A673 (cell line): ENCODE data around the gene ASNS. TPM values are rescaled to one million over a fixed set of nuclear protein-coding genes. Genes with fewer than 3 reads are reported as not detected.

Experiments used
- BruUV-seq: library from RNA; stranded (reverse); fragments of 400-500 nt; replicated peaks from 2 replicates; lab custom pipeline; 2021; lab: Mats Ljungman, UMichigan
- CTCF ChIA-PET: fragments of 300-600 bp; sonication (Branson Sonifier 250); formaldehyde crosslinking; loops from one replicate; lab custom pipeline; 2022; ENCODE audit warnings: antibody characterized with exemption; lab: Charles Lee
- POLR2A ChIA-PET: fragments of 300-600 bp; sonication (Branson Sonifier 250); formaldehyde crosslinking; loops from one replicate; lab custom pipeline; 2022; ENCODE audit warnings: antibody characterized with exemption; ENCODE audit not compliant: low non-redundant PET; lab: Charles Lee
- DNase-seq: peaks from one replicate; pipeline ENCODE4 v3.0.0-alpha.2; 2015; ENCODE audit warnings: low spot score
- H3K27ac ChIP-seq: fragments of 200-600 bp; sonication (generic); 2 replicates; pipeline ENCODE4 v1.5.1; 2016; ENCODE audit warnings: mixed run types, low read depth, mild to moderate bottlenecking, mixed read lengths, antibody characterized with exemption, low read length; ENCODE audit not compliant: poor library complexity, severe bottlenecking
- H3K27me3 ChIP-seq: fragments of 200-600 bp; sonication (generic); replicated peaks from 2 replicates; pipeline ENCODE4 v1.6.1; 2017; ENCODE audit warnings: mixed run types, low read depth, mild to moderate bottlenecking, mixed read lengths, antibody characterized with exemption, low read length; ENCODE audit not compliant: insufficient read depth, poor library complexity
- H3K36me3 ChIP-seq: fragments of 200-600 bp; sonication (generic); 2 replicates; pipeline ENCODE4 v1.6.1; 2016; ENCODE audit warnings: mixed run types, mild to moderate bottlenecking, mixed read lengths, antibody characterized with exemption, low read length; ENCODE audit not compliant: insufficient read depth, poor library complexity, severe bottlenecking
- H3K4me1 ChIP-seq: fragments of 200-600 bp; sonication (generic); 2 replicates; pipeline ENCODE4 v1.6.1; 2017; ENCODE audit warnings: mixed run types, mild to moderate bottlenecking, mixed read lengths, antibody characterized with exemption, low read length; ENCODE audit not compliant: insufficient read depth, poor library complexity, severe bottlenecking
- H3K4me3 ChIP-seq: fragments of 200-600 bp; sonication (generic); 2 replicates; pipeline ENCODE4 v1.5.1; 2016; ENCODE audit warnings: low read depth, mixed run types, mild to moderate bottlenecking, mixed read lengths, low read length; ENCODE audit not compliant: poor library complexity, severe bottlenecking
- H3K9me3 ChIP-seq: fragments of 200-600 bp; sonication (generic); 2 replicates; pipeline ENCODE4 v1.6.1; 2016; ENCODE audit warnings: mixed run types, low read depth, mild to moderate bottlenecking, mixed read lengths, antibody characterized with exemption, low read length; ENCODE audit not compliant: poor library complexity, severe bottlenecking
- EZH2 ChIP-seq: fragments of 200-600 bp; sonication (generic); IDR thresholded peaks from 2 replicates; pipeline ENCODE4 v1.6.1; 2017; ENCODE audit warnings: borderline replicate concordance, low read depth, mild to moderate bottlenecking, mixed read lengths, antibody characterized with exemption, low read length; ENCODE audit not compliant: poor library complexity, severe bottlenecking
- intact Hi-C: fragments of 100-400 bp; cut with micrococcal nuclease; formaldehyde crosslinking; loops from one replicate; pipeline ENCODE4 v1.10.0; 2022; ENCODE audit not compliant: unreplicated experiment
- total RNA-seq: library from RNA; stranded (reverse); gene quantifications from 2 replicates; pipeline ENCODE4 v1.2.3, GENCODE V29; 2021
- TF ChIP-seq, protein P1 (sequence below): fragments of 300-800, 200-600 bp; sonication (generic); conservative IDR thresholded peaks from 2 replicates; pipeline ENCODE4 v1.5.1; 2017; ENCODE audit warnings: low read depth, mild to moderate bottlenecking, antibody characterized with exemption, low read length, moderate library complexity, mixed read lengths

ASNS gene
- total RNA-seq, 1 experiment from 2014 or later = 104 TPM

DNA sequence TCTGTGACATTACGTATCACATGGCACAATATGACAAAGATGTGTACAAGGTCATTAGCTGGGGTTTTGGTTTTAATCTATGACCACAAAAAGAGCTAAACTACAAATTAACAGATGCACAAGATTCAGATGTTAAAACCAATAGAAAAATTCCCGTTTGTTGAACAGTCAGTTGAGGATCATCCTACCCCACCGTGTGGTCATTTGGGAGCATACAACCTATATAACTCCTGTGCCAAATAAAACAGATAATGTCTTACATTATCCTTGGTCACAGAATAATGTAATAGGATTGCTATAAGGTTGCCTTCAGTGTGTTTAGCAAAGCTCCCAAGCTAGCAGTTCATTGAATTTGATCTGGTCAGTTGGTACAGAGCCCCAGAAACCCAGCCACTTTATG, 28.2 kb downstream of the ASNS start:
- intact Hi-C loops = loop anchor here (2.0 kb wide), 1 partner anchor 739 kb away; no protein-coding TSS in a partner anchor
- ChIA-PET CTCF (no interaction called here), POLR2A (no interaction called here)
- Histone ChIP-seq H3K4me1 (no peaks in the 10 kb centered on the region), H3K36me3 (no peaks in the 10 kb centered on the region), H3K9me3 (no peaks in the 10 kb centered on the region), H3K4me3 (no peak overlapping the region), H3K27me3 (peaks cover 6% of the 10 kb centered on the region), H3K27ac (no peak overlapping the region)
- TF ChIP-seq, protein P1, sequence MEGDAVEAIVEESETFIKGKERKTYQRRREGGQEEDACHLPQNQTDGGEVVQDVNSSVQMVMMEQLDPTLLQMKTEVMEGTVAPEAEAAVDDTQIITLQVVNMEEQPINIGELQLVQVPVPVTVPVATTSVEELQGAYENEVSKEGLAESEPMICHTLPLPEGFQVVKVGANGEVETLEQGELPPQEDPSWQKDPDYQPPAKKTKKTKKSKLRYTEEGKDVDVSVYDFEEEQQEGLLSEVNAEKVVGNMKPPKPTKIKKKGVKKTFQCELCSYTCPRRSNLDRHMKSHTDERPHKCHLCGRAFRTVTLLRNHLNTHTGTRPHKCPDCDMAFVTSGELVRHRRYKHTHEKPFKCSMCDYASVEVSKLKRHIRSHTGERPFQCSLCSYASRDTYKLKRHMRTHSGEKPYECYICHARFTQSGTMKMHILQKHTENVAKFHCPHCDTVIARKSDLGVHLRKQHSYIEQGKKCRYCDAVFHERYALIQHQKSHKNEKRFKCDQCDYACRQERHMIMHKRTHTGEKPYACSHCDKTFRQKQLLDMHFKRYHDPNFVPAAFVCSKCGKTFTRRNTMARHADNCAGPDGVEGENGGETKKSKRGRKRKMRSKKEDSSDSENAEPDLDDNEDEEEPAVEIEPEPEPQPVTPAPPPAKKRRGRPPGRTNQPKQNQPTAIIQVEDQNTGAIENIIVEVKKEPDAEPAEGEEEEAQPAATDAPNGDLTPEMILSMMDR = peak; percentile 20; the same call in 1 of the 2 replicates
- no peak for TF ChIP-seq EZH2
- DNase-seq = peak; percentile 3
- no TSS peak for BruUV-seq

DNA sequence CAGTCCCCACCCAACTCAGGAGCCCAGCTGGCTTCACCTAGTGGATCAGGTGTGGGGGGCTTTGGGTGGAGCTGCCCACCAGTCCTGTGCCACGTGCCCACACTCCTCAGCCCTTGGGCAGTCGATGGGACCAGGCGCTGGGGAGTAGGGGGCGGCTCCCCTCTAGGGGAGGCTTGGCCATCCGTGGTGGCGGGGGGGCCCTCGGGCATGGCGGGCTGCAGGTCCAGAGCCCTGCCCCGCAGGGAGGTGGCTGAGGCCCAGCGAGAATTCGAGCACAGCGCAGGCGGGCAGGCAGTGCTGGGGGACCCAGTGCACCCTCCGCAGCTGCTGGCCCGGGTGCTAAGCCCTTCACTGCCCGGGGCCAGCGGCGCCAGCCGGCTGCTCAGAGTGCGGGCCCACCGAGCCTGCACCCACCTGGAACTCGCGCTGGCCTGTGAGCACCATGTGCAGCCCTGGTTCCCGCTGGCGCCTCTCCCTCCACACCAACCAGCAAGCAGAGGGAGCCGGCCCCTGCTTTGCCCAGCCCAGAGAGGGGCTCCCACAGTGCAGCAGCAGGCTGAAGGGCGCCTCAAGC, 29.3 kb downstream of the ASNS start:
- H3K4me1 ChIP-seq = no peaks in the 10 kb centered on the region
- peaks cover 9% of the 10 kb centered on the region for H3K27me3 ChIP-seq
- no peaks in the 10 kb centered on the region for H3K36me3 ChIP-seq
- no peak for TF ChIP-seq EZH2
- TF ChIP-seq, protein P1 = no peak
- BruUV-seq = no TSS peak
- CTCF ChIA-PET = no interaction called here
- POLR2A ChIA-PET = no interaction called here
- H3K27ac ChIP-seq = no peak overlapping the region
- intact Hi-C loops = no loop called here
- DNase-seq = no peak
- no peaks in the 10 kb centered on the region for H3K9me3 ChIP-seq
- no peak overlapping the region for H3K4me3 ChIP-seq

DNA sequence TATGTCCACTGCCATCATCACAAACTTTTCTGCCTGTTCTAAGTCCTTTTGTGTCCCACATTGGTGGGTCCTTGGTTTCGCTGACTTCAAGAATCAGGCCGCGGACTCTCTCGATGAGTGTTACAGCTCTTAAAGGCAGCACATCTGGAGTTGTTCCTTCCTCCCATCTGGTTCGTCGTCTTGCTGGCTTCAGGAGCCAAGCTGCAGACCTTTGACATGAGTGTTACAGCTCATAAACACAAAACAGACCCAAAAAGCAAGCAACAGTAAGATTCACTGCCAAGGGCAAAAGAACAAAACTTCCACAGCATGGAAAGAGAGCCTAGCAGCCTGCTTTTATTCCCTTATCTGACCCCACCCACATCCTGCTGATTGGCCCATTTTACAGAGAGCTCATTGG, 30.2 kb downstream of the ASNS start:
- CTCF ChIA-PET = no interaction called here
- POLR2A ChIA-PET = no interaction called here
- TF ChIP-seq EZH2 = no peak
- TF ChIP-seq, protein P1 = no peak
- Histone ChIP-seq H3K4me1 (no peaks in the 10 kb centered on the region), H3K27me3 (peaks cover 9% of the 10 kb centered on the region), H3K9me3 (no peaks in the 10 kb centered on the region), H3K4me3 (no peak overlapping the region), H3K36me3 (no peaks in the 10 kb centered on the region), H3K27ac (no peak overlapping the region)
- no TSS peak for BruUV-seq
- no peak for DNase-seq
- intact Hi-C loops = no loop called here
